HG03457 (cell line): ENCODE data around the gene ANHX.
"Not testable (repeated sequence)": the region's sequence is repeated elsewhere in the genome, so short reads cannot be mapped to it uniquely, and the experiment has no call there.

Experiments
- ATAC-seq: cut with Tn5 transposase; IDR thresholded peaks from one replicate; pipeline ENCODE4 v1.9.1; 2021; ENCODE audit warnings: moderate number of reproducible peaks; ENCODE audit not compliant: unreplicated experiment

ANHX gene

GRCh38 chr12:133235401-133236112 is at the start of gene ANHX:
Gene ANHX (minus strand): TSS chr12:133235877. CDS start chr12:133234356, 1,521 bp downstream.
- no peak for ATAC-seq

DNA sequence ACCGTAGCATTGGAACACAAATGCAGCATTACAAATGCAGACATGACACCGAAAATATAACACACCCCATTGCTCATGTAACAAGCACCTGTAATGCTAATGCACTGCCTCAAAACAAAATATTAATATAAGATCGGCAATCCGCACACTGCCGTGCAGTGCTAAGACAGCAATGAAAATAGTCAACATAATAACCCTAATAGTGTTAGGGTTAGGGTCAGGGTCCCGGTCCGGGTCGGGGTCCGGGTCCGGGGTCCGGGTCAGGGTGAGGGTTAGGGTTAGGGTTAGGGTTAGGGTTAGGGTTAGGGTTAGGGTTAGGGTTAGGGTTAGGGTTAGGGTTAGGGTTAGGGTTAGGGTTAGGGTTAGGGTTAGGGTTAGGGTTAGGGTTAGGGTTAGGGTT is 29.0 kb upstream of the ANHX start:
- not testable (repeated sequence) for ATAC-seq

DNA sequence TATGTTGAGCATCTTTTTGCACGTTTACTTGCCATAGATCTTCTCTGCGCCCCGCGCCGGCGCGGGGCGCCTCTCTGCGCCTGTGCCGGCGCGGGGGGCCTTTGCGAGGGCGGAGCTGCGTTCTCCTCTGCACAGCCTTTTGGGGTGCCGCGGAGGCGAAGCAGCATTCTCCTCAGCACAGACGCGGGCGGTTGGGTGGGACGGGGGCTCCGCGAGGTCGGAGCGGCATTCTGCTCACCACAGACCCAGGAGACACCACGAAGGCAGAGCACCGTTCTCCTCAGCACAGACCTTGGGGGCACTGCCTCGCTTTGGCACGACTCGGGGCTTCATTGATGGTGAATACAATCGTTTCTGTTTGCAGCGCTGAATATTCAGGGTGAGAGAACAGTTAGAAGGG is 28.5 kb upstream of the ANHX start:
- ATAC-seq: no peak

DNA sequence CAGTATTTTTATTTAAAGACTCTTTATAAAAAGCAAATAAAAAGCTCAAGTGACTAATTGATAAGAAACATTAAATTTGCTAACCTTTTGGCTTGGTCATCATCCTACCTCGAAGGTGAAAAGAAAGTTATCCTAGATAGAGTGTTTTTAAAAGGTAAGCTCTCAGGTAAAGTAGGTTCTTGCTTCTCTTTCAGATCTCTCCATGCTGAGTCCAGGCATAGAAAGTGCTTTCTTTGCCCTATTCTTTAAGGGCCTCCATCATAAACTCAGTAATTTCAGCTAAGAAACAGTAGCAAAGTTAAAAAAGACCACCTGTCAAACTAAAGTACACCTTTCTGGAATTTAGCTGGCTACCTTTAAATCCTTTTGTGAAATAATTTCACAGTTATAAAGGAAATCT is 20.6 kb upstream of the ANHX start:
- no peak for ATAC-seq

DNA sequence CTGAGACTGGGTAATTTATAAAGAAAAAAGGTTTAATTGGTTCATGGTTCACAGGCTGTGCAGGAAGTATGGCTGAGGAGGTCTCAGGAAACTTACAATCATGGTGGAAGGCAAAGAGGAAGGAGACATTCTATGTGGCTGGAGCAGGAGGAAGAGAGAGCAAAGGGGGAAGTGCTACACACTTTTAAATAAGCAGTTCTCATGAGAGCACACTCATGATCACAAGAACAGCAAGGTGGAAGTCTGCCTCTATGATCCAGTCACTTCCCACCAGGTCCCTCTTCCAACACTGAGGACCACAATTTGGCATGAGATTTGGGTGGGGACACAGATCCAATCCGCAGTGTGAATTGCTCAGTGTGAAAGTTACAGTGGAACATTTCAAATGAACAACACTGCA is 20.2 kb upstream of the ANHX start:
- not testable (repeated sequence) for ATAC-seq

- ATAC-seq: no peak
These were observed 16.1 kb upstream of the ANHX start for GRCh38 chr12:133251732-133252131.

DNA sequence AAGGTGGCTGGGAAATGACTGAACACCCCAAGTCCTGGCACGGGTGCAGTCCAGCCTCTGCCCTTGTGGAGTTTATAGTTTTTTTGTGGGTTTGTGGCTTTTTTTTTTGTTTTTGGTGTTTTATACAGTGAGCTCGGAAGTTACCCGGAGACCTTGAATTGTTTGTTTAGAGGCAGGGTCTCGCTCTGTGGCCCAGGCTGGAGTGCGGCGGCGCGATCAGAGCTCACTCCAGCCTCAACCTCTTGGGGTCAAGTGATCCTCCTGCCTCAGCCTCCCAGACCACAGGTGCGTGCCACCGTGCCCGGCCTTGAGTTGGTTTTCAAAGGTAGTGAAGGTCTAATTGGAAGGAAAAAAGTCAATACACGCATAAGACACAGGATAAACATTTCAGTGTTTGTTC is 879 bp upstream of the ANHX start:
- ATAC-seq: no peak

- no peak for ATAC-seq
These were observed 467 bp upstream of the ANHX start for GRCh38 chr12:133236144-133236543.

- no peak for ATAC-seq
These were observed 706 bp downstream of the ANHX start for GRCh38 chr12:133234971-133235370.

GRCh38 chr12:133233993-133234564 is 1.6 kb downstream of the ANHX start:
- ATAC-seq: no peak

DNA sequence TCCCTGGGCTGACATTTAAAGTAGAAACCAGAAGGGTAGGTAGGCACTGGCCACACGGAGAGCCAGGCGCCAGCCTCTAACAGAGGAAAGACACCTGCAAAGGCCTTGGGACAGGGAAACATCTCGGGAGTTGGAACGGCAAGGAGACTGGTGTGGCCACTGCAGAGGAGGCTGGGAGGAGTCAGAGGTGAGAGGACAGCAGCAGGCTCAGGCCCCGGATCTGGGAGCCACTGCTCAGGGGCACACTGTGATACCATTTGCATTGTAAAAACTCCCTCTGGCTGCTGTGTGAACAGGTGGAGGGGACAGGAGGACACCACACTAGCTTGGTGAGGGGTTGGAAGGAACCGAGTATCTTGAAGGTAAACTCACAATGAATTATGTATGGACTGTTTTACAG is 2.7 kb downstream of the ANHX start:
- ATAC-seq: no peak

DNA sequence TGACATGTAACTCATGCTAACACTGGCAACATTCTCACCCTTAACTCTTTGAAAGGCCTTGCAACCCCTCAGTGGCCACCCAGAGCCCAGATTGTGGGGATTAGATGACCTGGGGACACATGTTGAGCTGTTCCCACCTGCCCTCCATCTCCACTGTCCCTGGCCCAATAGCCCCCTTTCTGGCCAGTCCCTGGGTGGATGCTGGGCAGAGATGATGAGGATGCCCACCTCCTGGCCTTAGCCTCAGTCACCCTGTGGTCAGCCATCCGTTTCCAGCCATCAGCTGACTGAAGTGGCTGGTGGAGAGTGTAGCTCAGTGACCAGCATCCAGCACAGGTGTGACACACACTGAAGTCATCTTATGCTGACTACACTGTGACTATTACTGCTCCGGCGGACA is 4.7 kb downstream of the ANHX start:
- ATAC-seq: no peak

GRCh38 chr12:133227281-133227852 is 8.3 kb downstream of the ANHX start:
- ATAC-seq: no peak

DNA sequence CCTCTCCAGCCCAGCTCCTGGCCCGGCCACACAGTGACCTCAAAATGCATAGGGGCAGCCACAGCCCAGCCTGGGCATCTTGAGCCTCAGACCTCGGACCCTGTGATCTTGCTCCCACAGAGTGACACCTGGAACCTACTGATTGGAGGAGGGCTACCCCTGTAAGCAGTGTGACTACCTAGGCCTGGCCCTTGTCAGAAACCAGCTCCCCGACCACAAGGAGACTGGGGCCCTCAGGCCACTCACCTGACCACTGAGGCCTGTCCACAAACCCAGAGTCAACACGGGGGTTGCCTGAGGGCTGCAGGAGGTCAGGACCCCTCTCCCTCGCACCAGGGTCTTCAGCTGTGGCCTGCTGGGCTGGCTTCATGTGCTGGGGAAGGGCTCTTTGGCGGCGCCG is 9.0 kb downstream of the ANHX start:
- ATAC-seq: no peak

DNA sequence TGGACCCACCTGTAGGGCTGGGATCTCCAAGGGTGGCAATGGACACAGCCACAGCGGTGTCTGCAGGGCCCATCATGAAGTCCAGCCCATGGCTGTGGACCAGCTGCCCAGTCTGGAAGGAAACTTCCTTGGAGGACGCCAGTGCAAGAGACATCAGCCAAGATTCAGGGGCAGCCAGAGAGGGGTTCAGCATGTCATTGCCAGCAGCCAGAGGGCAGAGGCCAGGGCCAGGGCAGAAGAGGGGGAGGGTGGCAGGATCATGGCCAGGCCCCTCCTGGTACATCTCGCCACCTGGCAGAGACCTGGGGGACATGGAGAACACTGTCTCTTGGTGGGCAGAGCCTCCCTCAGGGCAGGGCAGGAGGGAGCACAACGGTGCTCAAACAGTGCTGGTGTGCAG is 10.2 kb downstream of the ANHX start:
- no peak for ATAC-seq

DNA sequence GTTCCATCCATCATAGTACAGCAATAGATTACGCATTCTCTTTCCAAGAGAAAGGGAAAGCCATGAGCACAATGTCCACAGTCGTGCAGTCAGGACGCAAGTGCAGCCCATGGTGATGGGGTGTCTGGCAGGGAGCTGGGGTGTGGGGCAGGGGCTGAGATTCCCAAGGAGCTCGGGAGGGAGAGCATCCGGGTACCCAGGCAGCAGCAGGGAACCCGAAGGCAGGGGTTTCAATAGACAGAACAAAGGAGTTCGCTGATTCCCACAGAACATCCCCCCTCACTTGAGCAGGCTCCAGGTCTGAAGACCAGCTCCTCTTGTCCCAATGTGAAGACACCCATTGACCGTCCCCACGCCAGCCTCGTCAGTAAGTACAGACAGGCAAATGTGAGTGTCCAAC is 13.5 kb downstream of the ANHX start:
- no peak for ATAC-seq

DNA sequence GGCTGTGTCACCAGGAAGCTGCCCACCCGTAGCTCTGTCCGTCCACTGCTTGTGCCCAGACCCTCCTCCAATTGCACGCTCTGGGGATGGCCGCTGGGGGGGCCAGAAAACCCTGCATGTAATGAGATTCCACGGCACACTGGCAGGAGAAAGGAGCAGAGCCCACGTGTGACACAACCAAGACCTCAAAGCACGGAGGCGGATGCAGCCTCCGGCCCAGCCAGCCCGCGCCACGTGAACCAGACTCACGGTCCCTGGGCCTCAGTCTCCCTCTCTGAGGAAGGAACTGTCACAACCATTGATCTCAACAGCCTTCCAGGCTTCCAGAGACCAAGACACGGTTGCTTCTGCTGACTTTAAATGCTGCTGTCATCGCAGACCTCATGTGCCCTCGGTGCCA is 14.4 kb downstream of the ANHX start:
- ATAC-seq: no peak

DNA sequence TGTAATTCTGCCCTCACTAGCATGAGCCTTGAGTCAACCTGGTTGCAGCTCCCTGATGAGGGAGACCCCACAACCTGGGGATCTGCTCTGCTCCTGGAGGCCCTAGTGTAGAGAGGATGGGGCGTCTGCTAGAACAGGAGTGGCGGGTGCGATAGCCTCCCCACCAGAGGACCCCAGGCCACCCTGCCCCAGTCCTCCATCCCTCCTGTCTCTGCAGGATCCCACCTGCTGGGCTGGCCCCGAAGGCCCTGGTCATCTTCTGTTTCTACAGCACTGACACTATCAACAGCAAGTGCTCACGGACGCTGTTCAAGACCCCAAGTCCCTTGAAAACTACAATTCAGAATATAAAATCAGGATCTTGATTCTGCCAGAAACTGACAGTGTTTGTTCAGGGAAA is 15.2 kb downstream of the ANHX start:
- no peak for ATAC-seq

- no peak for ATAC-seq
These were observed 18.5 kb downstream of the ANHX start for GRCh38 chr12:133217219-133217618.

- no peak for ATAC-seq
These were observed 20.0 kb downstream of the ANHX start for GRCh38 chr12:133215724-133216123.

- ATAC-seq: no peak
These were observed 29.3 kb downstream of the ANHX start for GRCh38 chr12:133206390-133206789.

GRCh38 chr12:133204264-133204603 is 31.4 kb downstream of the ANHX start:
- no peak for ATAC-seq
